HCT116 (cell line): ENCODE data around the gene SEMA6A. TPM values are rescaled to one million over a fixed set of nuclear protein-coding genes. Genes with fewer than 3 reads are reported as not detected.

Experiments used
- ATAC-seq: fragments of 200-7000 bp; cut with Tn5 transposase; 2 replicates; pipeline ENCODE4 v1.9.1; 2020; ENCODE audit warnings: mild to moderate bottlenecking, moderate library complexity
- BruUV-seq: library from RNA; stranded (reverse); fragments of 400-500 nt; replicated peaks from 2 replicates; lab custom pipeline; 2021; lab: Mats Ljungman, UMichigan
- CTCF ChIA-PET: fragments of 300-600 bp; sonication (Branson Sonifier 250); formaldehyde crosslinking; loops from one replicate; lab custom pipeline; 2021; ENCODE audit warnings: antibody characterized with exemption; lab: Charles Lee
- POLR2A ChIA-PET: fragments of 300-600, 350-600 bp; sonication (Branson Sonifier 250); formaldehyde crosslinking; loops from one replicate; lab custom pipeline; 2021; ENCODE audit warnings: antibody characterized with exemption; lab: Charles Lee
- RAD21 ChIA-PET, 2 experiments: fragments of 300-600 bp; sonication (Branson Sonifier 250); formaldehyde crosslinking; loops; one replicate each; lab custom pipeline; 2023; ENCODE audit warnings: low total read pairs in 2 of 2; ENCODE audit not compliant: uncharacterized antibody in 2 of 2, unreplicated experiment in 2 of 2, low non-redundant PET in 1 of 2; lab: Charles Lee
- DNase-seq: peaks from one replicate; pipeline ENCODE4 v3.0.0-alpha.2; 2010; ENCODE audit warnings: low read depth, low spot score
- H2AFZ ChIP-seq: fragments of 200-600 bp; shearing (Covaris generic), sonication (generic); 2 replicates; pipeline ENCODE4 v1.6.1; 2017; ENCODE audit warnings: low read depth, mixed run types, mixed read lengths, antibody characterized with exemption, low read length; ENCODE audit not compliant: poor library complexity, severe bottlenecking
- H3K27ac ChIP-seq: 2 replicates; pipeline ENCODE4 v1.5.1; 2012; ENCODE audit warnings: low read depth, low read length
- H3K27me3 ChIP-seq: fragments of 200-600 bp; sonication (generic); 2 replicates; pipeline ENCODE4 v1.6.1; 2016; ENCODE audit warnings: mixed run types, low read length, mixed read lengths; ENCODE audit not compliant: insufficient read depth
- H3K36me3 ChIP-seq, 2 experiments: fragments of 200-500 bp in 1 of 2; fragments of 200-600 bp in 1 of 2; sonication (Bioruptor generic) in 1 of 2; sonication (generic) in 1 of 2; 2 replicates each; pipeline versions ENCODE4 v1.5.1 to v1.6.1; 2014 to 2016; ENCODE audit warnings: low read length in 2 of 2, inconsistent platforms in 1 of 2, mixed read lengths in 1 of 2, mixed run types in 1 of 2; ENCODE audit not compliant: insufficient read depth in 2 of 2, control insufficient read depth in 1 of 2
- H3K4me1 ChIP-seq, 2 experiments: fragments of 200-600 bp in 1 of 2; sonication (generic) in 1 of 2; 2 replicates each; pipeline versions ENCODE4 v1.5.1 to v1.6.1; 2012 to 2017; ENCODE audit warnings: low read length in 2 of 2, inconsistent platforms in 1 of 2, mild to moderate bottlenecking in 1 of 2, mixed read lengths in 1 of 2, mixed run types in 1 of 2, moderate library complexity in 1 of 2; ENCODE audit not compliant: insufficient read depth in 2 of 2, control insufficient read depth in 1 of 2
- H3K4me2 ChIP-seq: fragments of 200-600 bp; sonication (generic); 2 replicates; pipeline ENCODE4 v1.6.1; 2017; ENCODE audit warnings: mixed run types, low read length, mixed read lengths
- H3K4me3 ChIP-seq, 2 experiments: fragments of 200-600 bp in 1 of 2; sonication (generic) in 1 of 2; replicated peaks in 1 of 2; 2 replicates each; pipeline ENCODE4 v1.5.1; 2011 to 2016; ENCODE audit warnings: low read length in 2 of 2, control low read depth in 1 of 2, low read depth in 1 of 2, mild to moderate bottlenecking in 1 of 2, mixed read lengths in 1 of 2, mixed run types in 1 of 2
- H3K79me2 ChIP-seq: fragments of 200-600 bp; sonication (generic); 2 replicates; pipeline ENCODE4 v1.6.1; 2017; ENCODE audit warnings: mild to moderate bottlenecking, mixed run types, low read length, moderate library complexity, mixed read lengths; ENCODE audit not compliant: insufficient read depth
- H3K9ac ChIP-seq: fragments of 200-600 bp; sonication (generic); 2 replicates; pipeline ENCODE4 v1.6.1; 2016; ENCODE audit warnings: low read length, mixed read lengths
- H3K9me2 ChIP-seq: fragments of 200-600 bp; sonication (generic), shearing (Covaris generic); 2 replicates; pipeline ENCODE4 v1.6.1; 2017; ENCODE audit warnings: mixed run types, mild to moderate bottlenecking, moderate library complexity; ENCODE audit not compliant: insufficient read depth
- H3K9me3 ChIP-seq, 2 experiments: fragments of 200-500 bp in 1 of 2; fragments of 200-600 bp in 1 of 2; sonication (Bioruptor generic) in 1 of 2; sonication (generic) in 1 of 2; 2 replicates each; pipeline ENCODE4 v1.6.1; 2014 to 2017; ENCODE audit warnings: low read length in 2 of 2, mixed read lengths in 2 of 2, inconsistent platforms in 1 of 2, low read depth in 1 of 2, mild to moderate bottlenecking in 1 of 2, mixed run types in 1 of 2, moderate library complexity in 1 of 2; ENCODE audit not compliant: control insufficient read depth in 1 of 2, insufficient read depth in 1 of 2
- H4K20me1 ChIP-seq: fragments of 200-600 bp; sonication (generic), shearing (Covaris generic); 2 replicates; pipeline ENCODE4 v1.6.1; 2017; ENCODE audit warnings: mixed run types, mild to moderate bottlenecking, moderate library complexity; ENCODE audit not compliant: insufficient read depth
- CEBPB ChIP-seq: IDR thresholded peaks from 2 replicates; pipeline ENCODE4 v1.6.1; 2012; ENCODE audit warnings: low read depth
- EGR1 ChIP-seq: IDR thresholded peaks from 2 replicates; pipeline ENCODE4 v1.6.1; 2012; ENCODE audit warnings: low read depth
- ELF1 ChIP-seq: IDR thresholded peaks from 2 replicates; pipeline ENCODE4 v1.6.1; 2012; ENCODE audit warnings: low read depth, borderline replicate concordance
- POLR2A ChIP-seq: IDR thresholded peaks from 2 replicates; pipeline ENCODE4 v1.7.0; 2011; ENCODE audit warnings: borderline replicate concordance; ENCODE audit not compliant: insufficient read depth, insufficient read length; ENCODE audit errors: extremely low read depth
- RAD21 ChIP-seq: IDR thresholded peaks from 2 replicates; pipeline ENCODE4 v1.6.1; 2012; ENCODE audit warnings: low read depth, mild to moderate bottlenecking
- SIN3A ChIP-seq: IDR thresholded peaks from 2 replicates; pipeline ENCODE4 v1.6.1; 2012; ENCODE audit warnings: low read depth
- SP1 ChIP-seq: IDR thresholded peaks from 2 replicates; pipeline ENCODE4 v1.6.1; 2012; ENCODE audit warnings: low read depth
- SRF ChIP-seq: IDR thresholded peaks from 2 replicates; pipeline ENCODE4 v1.6.1; 2012; ENCODE audit warnings: low read depth
- TCF7L2 ChIP-seq: IDR thresholded peaks from 2 replicates; pipeline ENCODE4 v1.7.0; 2011; ENCODE audit warnings: borderline replicate concordance, inconsistent platforms; ENCODE audit not compliant: insufficient read depth, insufficient read length; ENCODE audit errors: extremely low read depth
- YY1 ChIP-seq: IDR thresholded peaks from 2 replicates; pipeline ENCODE4 v1.6.1; 2011; ENCODE audit warnings: low read length, low read depth, moderate library complexity, mild to moderate bottlenecking; ENCODE audit not compliant: insufficient replicate concordance; ENCODE audit errors: extremely low read depth
- ZFX ChIP-seq: fragments of 450-650 bp; IDR thresholded peaks from 2 replicates; pipeline ENCODE4 v1.6.1; 2017
- ZNF274 ChIP-seq: fragments of 200-500 bp; sonication (Bioruptor generic); IDR thresholded peaks from 2 replicates; pipeline ENCODE4 v1.6.1; 2014; ENCODE audit warnings: mild to moderate bottlenecking, low read depth, low read length, inconsistent platforms
- intact Hi-C: fragments of 100-400 bp; cut with micrococcal nuclease; formaldehyde crosslinking; loops from 2 replicates; pipeline ENCODE4 v1.10.0; 2022
- total RNA-seq: library from RNA; stranded (reverse); gene quantifications from one replicate; pipeline ENCODE4 v1.2.1, GENCODE V29; 2021; ENCODE audit not compliant: unreplicated experiment
- TF ChIP-seq, protein P1 (sequence below): IDR thresholded peaks from 2 replicates; pipeline ENCODE4 v1.6.1; 2012
- TF ChIP-seq, protein P2 (sequence below): IDR thresholded peaks from 2 replicates; pipeline ENCODE4 v1.6.1; 2012; ENCODE audit warnings: low read depth
- TF ChIP-seq, protein P3 (sequence below): IDR thresholded peaks from 2 replicates; pipeline ENCODE4 v1.6.1; 2012

SEMA6A gene
- total RNA-seq, 1 experiment from 2014 or later, result 6.7 TPM

DNA sequence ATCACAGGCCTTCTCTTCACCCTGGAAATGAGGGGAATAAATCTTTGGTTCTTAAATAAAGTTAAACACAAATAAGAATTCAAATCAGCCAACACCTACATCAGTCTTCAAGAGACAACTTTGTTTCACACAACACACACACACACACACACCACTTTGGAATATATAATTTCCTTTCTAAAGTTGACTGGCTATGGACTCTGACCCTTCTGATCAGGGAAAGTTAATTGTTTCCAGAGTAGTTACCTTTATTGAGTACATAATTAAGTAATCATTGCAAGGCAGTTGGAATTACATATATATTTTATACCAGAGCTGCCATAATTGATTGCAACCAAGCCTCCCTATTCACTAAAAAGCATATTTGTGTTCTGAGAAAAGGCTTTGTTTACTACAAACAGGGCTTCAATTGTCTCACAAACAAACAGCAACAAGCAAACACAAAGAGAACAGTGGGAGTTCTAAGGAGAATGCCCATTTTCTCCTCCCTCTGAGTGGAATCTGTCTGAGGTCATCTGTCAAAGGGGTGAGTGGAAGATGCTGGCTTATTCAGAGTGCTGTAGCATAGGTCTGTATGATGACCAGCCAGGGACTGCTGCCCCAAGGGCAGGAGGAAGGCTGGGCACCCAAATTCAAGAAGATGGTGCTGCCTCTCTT is 136.6 kb downstream of the SEMA6A start:
- H3K9ac ChIP-seq, result no peak overlapping the region
- intact Hi-C loops, result no loop called here
- no peak for ATAC-seq
- CTCF ChIA-PET, result no interaction called here
- H3K4me3 ChIP-seq, result no peak overlapping the region
- no peak overlapping the region for H3K27ac ChIP-seq
- H3K4me2 ChIP-seq, result no peak overlapping the region
- H3K9me3 ChIP-seq, result no peaks in the 10 kb centered on the region
- H3K9me2 ChIP-seq, result no peaks in the 10 kb centered on the region
- no peaks in the 10 kb centered on the region for H3K27me3 ChIP-seq
- RAD21 ChIA-PET, result no interaction called here
- H3K79me2 ChIP-seq, result no peaks in the 10 kb centered on the region
- POLR2A ChIA-PET, result no interaction called here
- DNase-seq, result no peak
- H3K36me3 ChIP-seq, result no peaks in the 10 kb centered on the region
- H2AFZ ChIP-seq, result no peak overlapping the region
- H4K20me1 ChIP-seq, result no peaks in the 10 kb centered on the region
- no peaks in the 10 kb centered on the region for H3K4me1 ChIP-seq
- no TSS peak for BruUV-seq
- TF ChIP-seq POLR2A (no peak), ELF1 (no peak), SIN3A (no peak), ZNF274 (no peak), YY1 (no peak), SRF (no peak), CEBPB (no peak), SP1 (no peak), RAD21 (no peak)
- TF ChIP-seq, protein P1, sequence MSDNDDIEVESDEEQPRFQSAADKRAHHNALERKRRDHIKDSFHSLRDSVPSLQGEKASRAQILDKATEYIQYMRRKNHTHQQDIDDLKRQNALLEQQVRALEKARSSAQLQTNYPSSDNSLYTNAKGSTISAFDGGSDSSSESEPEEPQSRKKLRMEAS, result no peak

DNA sequence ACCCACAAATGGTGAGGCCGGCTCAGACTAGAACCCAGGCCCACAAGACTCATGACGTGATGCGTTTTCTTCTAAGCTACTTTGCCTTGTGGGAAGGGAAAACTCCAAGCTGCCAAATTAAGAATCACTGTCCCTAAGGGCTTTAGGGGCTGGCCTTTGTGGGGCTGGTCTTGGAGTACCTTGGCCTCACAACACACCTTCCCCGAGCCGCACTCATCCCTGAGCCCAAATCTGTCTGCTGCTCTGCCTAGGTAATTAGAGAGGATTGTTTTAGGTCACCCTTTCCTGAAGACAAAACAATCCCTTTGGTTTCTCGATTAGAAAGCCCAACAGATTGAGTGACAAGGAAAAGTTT is 137.3 kb downstream of the SEMA6A start:
- Histone ChIP-seq H4K20me1 (no peaks in the 10 kb centered on the region), H3K9me2 (no peaks in the 10 kb centered on the region), H3K27ac (no peak overlapping the region), H3K36me3 (no peaks in the 10 kb centered on the region), H3K79me2 (no peaks in the 10 kb centered on the region), H3K4me2 (no peak overlapping the region), H3K27me3 (no peaks in the 10 kb centered on the region), H3K9ac (no peak overlapping the region), H3K4me1 (no peaks in the 10 kb centered on the region), H3K9me3 (no peaks in the 10 kb centered on the region), H2AFZ (no peak overlapping the region), H3K4me3 (no peak overlapping the region)
- POLR2A ChIA-PET, result no interaction called here
- BruUV-seq, result no TSS peak
- intact Hi-C loops, result no loop called here
- RAD21 ChIA-PET, result no interaction called here
- no peak for DNase-seq
- no peak for ATAC-seq
- CTCF ChIA-PET, result no interaction called here
- TF ChIP-seq SP1, result no peak
- TF ChIP-seq TCF7L2, result no peak
- TF ChIP-seq, protein P2, sequence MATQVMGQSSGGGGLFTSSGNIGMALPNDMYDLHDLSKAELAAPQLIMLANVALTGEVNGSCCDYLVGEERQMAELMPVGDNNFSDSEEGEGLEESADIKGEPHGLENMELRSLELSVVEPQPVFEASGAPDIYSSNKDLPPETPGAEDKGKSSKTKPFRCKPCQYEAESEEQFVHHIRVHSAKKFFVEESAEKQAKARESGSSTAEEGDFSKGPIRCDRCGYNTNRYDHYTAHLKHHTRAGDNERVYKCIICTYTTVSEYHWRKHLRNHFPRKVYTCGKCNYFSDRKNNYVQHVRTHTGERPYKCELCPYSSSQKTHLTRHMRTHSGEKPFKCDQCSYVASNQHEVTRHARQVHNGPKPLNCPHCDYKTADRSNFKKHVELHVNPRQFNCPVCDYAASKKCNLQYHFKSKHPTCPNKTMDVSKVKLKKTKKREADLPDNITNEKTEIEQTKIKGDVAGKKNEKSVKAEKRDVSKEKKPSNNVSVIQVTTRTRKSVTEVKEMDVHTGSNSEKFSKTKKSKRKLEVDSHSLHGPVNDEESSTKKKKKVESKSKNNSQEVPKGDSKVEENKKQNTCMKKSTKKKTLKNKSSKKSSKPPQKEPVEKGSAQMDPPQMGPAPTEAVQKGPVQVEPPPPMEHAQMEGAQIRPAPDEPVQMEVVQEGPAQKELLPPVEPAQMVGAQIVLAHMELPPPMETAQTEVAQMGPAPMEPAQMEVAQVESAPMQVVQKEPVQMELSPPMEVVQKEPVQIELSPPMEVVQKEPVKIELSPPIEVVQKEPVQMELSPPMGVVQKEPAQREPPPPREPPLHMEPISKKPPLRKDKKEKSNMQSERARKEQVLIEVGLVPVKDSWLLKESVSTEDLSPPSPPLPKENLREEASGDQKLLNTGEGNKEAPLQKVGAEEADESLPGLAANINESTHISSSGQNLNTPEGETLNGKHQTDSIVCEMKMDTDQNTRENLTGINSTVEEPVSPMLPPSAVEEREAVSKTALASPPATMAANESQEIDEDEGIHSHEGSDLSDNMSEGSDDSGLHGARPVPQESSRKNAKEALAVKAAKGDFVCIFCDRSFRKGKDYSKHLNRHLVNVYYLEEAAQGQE, result no peak
- TF ChIP-seq ZFX, result no peak
- TF ChIP-seq ZNF274, result no peak
- TF ChIP-seq, protein P3, sequence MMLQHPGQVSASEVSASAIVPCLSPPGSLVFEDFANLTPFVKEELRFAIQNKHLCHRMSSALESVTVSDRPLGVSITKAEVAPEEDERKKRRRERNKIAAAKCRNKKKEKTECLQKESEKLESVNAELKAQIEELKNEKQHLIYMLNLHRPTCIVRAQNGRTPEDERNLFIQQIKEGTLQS, result no peak
- TF ChIP-seq YY1, result no peak
- no peak for TF ChIP-seq RAD21
- no peak for TF ChIP-seq SRF
- no peak for TF ChIP-seq EGR1
